Mesodermal cell (in vitro differentiated cells): ENCODE data around the gene YAF2.

Experiments
- H3K27ac ChIP-seq: 2 replicates; pipeline ENCODE4 v1.7.0; 2013; ENCODE audit warnings: mild to moderate bottlenecking, low read depth, low read length, moderate library complexity; ENCODE audit not compliant: severe bottlenecking
- H3K36me3 ChIP-seq: 2 replicates; pipeline ENCODE4 v1.7.1; 2013; ENCODE audit warnings: mild to moderate bottlenecking, low read length, moderate library complexity; ENCODE audit not compliant: control insufficient read depth, insufficient read depth
- H3K4me1 ChIP-seq: one replicate; pipeline ENCODE4 v1.7.1; 2013; ENCODE audit warnings: mild to moderate bottlenecking, low read length; ENCODE audit not compliant: insufficient read depth, control insufficient read depth, poor library complexity, severe bottlenecking
- H3K4me3 ChIP-seq: 2 replicates; pipeline ENCODE4 v1.7.0; 2013; ENCODE audit warnings: low read length, control low read depth, mild to moderate bottlenecking; ENCODE audit not compliant: insufficient read depth, poor library complexity, severe bottlenecking; ENCODE audit errors: extremely low read depth
- H3K9me3 ChIP-seq: 2 replicates; pipeline ENCODE4 v1.7.1; 2013; ENCODE audit warnings: mild to moderate bottlenecking, low read length, moderate library complexity; ENCODE audit not compliant: control insufficient read depth
- WGBS, 2 experiments: methylation state at CpG; one replicate each; pipeline ENCODE4 v1.1.5; 2013; ENCODE audit warnings: missing lambda C conversion rate in 2 of 2; ENCODE audit not compliant: insufficient coverage in 2 of 2; 5-methylcytosine and 5-hydroxymethylcytosine counted together

YAF2 gene

DNA sequence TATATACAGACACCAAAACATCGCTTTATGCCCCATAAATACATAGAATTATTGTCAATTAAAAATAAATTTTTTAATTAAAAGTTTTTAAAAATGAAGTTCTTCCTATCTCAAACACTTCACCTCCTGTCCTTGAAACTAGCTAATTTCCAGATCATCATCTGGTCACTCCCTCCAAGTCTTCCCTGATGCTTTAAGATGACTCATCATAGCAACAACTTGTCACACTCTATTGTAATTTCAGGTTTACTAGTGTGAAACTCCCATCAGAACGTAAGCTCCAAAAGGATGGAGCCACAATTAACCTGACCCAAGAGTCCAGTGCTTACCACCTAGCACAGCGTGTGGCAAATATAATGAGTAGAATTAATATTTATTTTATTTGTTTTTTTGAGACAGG is 109.7 kb downstream of the YAF2 start:
- WGBS, 2 experiments, result 100% methylated on average over 1 of the region's 3 CpGs; no CpG with 5 or more reads in 1 of the 2 experiments
- Histone ChIP-seq H3K36me3 (no peaks in the 10 kb centered on the region), H3K4me1 (peaks cover 31% of the 10 kb centered on the region), H3K27ac (no peak overlapping the region), H3K4me3 (no peak overlapping the region), H3K9me3 (no peaks in the 10 kb centered on the region)

DNA sequence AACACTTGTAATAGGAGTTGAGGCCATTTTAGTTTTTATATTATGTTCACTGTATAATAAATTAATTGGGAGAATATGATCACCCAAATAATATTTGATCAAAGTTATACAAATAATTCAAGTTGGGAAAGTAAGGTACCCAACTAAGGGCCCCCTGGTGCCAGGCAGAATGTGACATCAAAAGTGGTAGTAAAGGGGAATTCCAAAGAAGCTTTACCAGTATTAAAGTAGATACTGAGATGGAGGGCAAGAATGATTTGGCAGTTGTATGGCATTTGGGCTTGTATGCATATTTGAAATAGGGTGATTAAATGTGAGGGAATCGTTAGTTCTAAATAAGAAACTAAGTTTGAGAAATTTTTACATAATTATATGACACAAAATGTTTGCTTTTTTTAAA is 111.1 kb downstream of the YAF2 start:
- WGBS, 2 experiments, result no CpG with 5 or more reads among the region's 1 CpG
- H3K9me3 ChIP-seq, result no peaks in the 10 kb centered on the region
- H3K27ac ChIP-seq, result no peak overlapping the region
- peaks cover 31% of the 10 kb centered on the region for H3K4me1 ChIP-seq
- no peaks in the 10 kb centered on the region for H3K36me3 ChIP-seq
- no peak overlapping the region for H3K4me3 ChIP-seq

GRCh38 chr12:42125388-42125767 is 112.7 kb downstream of the YAF2 start:
- no peaks in the 10 kb centered on the region for H3K9me3 ChIP-seq
- H3K4me3 ChIP-seq, result no peak overlapping the region
- 7% methylated on average over 1 of the region's 1 CpG; no CpG with 5 or more reads in 1 of the 2 experiments for WGBS, 2 experiments
- peaks cover 22% of the 10 kb centered on the region for H3K4me1 ChIP-seq
- no peaks in the 10 kb centered on the region for H3K36me3 ChIP-seq
- H3K27ac ChIP-seq, result peak overlapping the region; percentile 61

GRCh38 chr12:42124764-42125387 is 113.2 kb downstream of the YAF2 start:
- Histone ChIP-seq H3K9me3 (no peaks in the 10 kb centered on the region), H3K27ac (peak overlapping the region; percentile 61), H3K4me1 (peaks cover 20% of the 10 kb centered on the region), H3K4me3 (no peak overlapping the region), H3K36me3 (no peaks in the 10 kb centered on the region)
- 36% methylated on average over 5 of the region's 5 CpGs for WGBS, 2 experiments

DNA sequence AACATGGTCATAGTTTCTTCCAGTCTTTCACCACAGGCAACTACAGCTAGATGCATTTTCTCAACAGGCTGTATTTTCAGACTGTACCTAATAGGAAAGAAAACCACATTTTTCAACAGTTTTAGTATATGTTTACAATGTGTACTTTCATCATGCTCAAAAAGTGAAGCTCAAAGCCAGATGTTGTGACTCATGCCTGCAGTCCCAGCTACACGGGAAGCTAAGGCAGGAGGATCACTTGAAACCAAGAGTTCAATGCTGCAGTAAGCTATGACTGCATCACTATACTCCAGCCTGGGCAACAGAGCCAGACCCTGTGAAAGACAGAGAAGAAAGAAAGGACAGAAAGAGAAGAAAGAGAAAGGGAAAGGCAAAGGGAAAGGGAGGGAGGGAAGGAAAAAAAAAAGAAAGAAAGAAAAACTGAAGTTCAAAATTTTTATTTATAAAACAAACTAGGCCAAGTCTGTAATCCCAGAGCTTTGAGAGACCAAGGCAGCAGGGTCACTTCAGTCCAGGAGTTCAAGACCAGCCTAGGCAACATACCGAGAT is 118.9 kb downstream of the YAF2 start:
- Histone ChIP-seq H3K36me3 (peaks cover 17% of the 10 kb centered on the region), H3K27ac (no peak overlapping the region), H3K9me3 (peaks cover 3% of the 10 kb centered on the region), H3K4me3 (no peak overlapping the region), H3K4me1 (no peaks in the 10 kb centered on the region)
- WGBS, 2 experiments, result 80 to 100% methylated on average over 1 of the region's 2 CpGs

GRCh38 chr12:42118136-42118879 is 119.7 kb downstream of the YAF2 start:
- Histone ChIP-seq H3K4me3 (no peak overlapping the region), H3K27ac (no peak overlapping the region), H3K36me3 (peaks cover 17% of the 10 kb centered on the region), H3K4me1 (no peaks in the 10 kb centered on the region), H3K9me3 (peaks cover 3% of the 10 kb centered on the region)
- WGBS, 2 experiments, result 100% methylated on average over 4 of the region's 5 CpGs; no CpG with 5 or more reads in 1 of the 2 experiments

- Histone ChIP-seq H3K4me3 (no peak overlapping the region), H3K9me3 (peaks cover 15% of the 10 kb centered on the region), H3K4me1 (no peaks in the 10 kb centered on the region), H3K36me3 (peaks cover 17% of the 10 kb centered on the region), H3K27ac (no peak overlapping the region)
- WGBS, 2 experiments, result 82 to 94% methylated on average over 2 of the region's 3 CpGs
Observed at GRCh38 chr12:42109031-42109430, 129.0 kb downstream of the YAF2 start.
